ENCODE results near the gene TIMP2. TPM values are rescaled to one million over a fixed set of nuclear protein-coding genes. Genes with fewer than 3 reads are reported as not detected.
A peak's percentile ranks its signal among the peaks of the same experiment; 100 is the strongest.

Gene TIMP2
- total and polyA plus RNA-seq, 2 of the 13 experiments (the other 11 are each of a cell fraction or from before 2014, with no cell fraction given), result 3.8 to 8.5 TPM

DNA sequence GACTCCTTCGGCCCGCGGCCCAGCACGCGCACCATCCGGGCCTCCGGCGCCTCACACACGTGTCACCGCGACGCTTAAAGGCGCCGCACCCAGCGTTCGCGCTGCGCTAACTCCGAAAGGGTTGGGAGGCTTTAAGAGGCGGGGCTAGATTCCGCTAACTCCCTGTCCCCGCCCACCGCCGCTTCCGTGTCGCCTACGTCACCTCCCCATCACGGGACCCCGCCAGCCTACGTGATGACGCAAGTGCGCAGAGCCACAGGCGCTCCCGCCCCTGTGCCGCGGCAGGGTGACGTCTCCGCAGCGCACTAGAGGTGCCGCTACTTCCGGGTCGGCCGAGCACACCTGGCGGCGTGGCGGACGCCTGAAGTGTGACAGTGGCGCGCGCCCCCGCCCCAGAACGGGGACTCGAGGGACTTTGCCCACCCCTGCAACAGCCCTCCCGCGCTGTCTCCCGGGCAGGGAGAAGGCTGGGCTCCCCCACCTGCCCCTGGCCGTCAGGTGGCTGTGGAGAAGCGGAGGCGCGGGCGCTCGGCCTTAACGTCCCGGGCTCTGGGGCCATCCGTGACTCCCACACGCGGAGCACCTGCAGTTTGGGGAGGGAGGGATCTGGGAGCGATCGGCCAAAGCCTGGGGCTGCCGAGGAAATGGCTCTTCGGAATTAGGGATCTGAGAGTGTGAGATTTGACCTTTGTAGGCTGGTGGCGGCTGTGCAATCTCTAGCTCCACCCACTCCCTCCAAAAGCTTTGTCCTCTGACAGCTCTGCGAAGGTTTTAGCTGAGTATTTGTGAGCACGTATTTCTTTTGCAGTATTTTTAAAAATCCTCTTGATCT, 84.2 kb downstream of the TIMP2 start, which contains the start of gene USP36 (continued):
- TF ChIP-seq, protein P1, sequence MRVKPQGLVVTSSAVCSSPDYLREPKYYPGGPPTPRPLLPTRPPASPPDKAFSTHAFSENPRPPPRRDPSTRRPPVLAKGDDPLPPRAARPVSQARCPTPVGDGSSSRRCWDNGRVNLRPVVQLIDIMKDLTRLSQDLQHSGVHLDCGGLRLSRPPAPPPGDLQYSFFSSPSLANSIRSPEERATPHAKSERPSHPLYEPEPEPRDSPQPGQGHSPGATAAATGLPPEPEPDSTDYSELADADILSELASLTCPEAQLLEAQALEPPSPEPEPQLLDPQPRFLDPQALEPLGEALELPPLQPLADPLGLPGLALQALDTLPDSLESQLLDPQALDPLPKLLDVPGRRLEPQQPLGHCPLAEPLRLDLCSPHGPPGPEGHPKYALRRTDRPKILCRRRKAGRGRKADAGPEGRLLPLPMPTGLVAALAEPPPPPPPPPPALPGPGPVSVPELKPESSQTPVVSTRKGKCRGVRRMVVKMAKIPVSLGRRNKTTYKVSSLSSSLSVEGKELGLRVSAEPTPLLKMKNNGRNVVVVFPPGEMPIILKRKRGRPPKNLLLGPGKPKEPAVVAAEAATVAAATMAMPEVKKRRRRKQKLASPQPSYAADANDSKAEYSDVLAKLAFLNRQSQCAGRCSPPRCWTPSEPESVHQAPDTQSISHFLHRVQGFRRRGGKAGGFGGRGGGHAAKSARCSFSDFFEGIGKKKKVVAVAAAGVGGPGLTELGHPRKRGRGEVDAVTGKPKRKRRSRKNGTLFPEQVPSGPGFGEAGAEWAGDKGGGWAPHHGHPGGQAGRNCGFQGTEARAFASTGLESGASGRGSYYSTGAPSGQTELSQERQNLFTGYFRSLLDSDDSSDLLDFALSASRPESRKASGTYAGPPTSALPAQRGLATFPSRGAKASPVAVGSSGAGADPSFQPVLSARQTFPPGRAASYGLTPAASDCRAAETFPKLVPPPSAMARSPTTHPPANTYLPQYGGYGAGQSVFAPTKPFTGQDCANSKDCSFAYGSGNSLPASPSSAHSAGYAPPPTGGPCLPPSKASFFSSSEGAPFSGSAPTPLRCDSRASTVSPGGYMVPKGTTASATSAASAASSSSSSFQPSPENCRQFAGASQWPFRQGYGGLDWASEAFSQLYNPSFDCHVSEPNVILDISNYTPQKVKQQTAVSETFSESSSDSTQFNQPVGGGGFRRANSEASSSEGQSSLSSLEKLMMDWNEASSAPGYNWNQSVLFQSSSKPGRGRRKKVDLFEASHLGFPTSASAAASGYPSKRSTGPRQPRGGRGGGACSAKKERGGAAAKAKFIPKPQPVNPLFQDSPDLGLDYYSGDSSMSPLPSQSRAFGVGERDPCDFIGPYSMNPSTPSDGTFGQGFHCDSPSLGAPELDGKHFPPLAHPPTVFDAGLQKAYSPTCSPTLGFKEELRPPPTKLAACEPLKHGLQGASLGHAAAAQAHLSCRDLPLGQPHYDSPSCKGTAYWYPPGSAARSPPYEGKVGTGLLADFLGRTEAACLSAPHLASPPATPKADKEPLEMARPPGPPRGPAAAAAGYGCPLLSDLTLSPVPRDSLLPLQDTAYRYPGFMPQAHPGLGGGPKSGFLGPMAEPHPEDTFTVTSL (CRISPR knock-in tag; IDR thresholded peaks at IDR 0.05; ENCODE audit: borderline replicate concordance), result peak; percentile 73; the same call in 1 of the 2 replicates
- TF ChIP-seq ZSCAN20 (CRISPR knock-in tag; IDR thresholded peaks at IDR 0.05; ENCODE audit: borderline replicate concordance), result no peak; the same call in 1 of the 2 replicates
- no peak for TF ChIP-seq ZNF570 (CRISPR knock-in tag; IDR thresholded peaks at IDR 0.05; ENCODE audit: borderline replicate concordance)
- TF ChIP-seq, protein P2, sequence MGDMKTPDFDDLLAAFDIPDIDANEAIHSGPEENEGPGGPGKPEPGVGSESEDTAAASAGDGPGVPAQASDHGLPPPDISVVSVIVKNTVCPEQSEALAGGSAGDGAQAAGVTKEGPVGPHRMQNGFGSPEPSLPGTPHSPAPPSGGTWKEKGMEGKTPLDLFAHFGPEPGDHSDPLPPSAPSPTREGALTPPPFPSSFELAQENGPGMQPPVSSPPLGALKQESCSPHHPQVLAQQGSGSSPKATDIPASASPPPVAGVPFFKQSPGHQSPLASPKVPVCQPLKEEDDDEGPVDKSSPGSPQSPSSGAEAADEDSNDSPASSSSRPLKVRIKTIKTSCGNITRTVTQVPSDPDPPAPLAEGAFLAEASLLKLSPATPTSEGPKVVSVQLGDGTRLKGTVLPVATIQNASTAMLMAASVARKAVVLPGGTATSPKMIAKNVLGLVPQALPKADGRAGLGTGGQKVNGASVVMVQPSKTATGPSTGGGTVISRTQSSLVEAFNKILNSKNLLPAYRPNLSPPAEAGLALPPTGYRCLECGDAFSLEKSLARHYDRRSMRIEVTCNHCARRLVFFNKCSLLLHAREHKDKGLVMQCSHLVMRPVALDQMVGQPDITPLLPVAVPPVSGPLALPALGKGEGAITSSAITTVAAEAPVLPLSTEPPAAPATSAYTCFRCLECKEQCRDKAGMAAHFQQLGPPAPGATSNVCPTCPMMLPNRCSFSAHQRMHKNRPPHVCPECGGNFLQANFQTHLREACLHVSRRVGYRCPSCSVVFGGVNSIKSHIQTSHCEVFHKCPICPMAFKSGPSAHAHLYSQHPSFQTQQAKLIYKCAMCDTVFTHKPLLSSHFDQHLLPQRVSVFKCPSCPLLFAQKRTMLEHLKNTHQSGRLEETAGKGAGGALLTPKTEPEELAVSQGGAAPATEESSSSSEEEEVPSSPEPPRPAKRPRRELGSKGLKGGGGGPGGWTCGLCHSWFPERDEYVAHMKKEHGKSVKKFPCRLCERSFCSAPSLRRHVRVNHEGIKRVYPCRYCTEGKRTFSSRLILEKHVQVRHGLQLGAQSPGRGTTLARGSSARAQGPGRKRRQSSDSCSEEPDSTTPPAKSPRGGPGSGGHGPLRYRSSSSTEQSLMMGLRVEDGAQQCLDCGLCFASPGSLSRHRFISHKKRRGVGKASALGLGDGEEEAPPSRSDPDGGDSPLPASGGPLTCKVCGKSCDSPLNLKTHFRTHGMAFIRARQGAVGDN (CRISPR knock-in tag; IDR thresholded peaks at IDR 0.05), result peak; percentile 96
- TF ChIP-seq ISX (CRISPR knock-in tag; conservative IDR thresholded peaks at IDR 0.05), result no peak
- TF ChIP-seq REPIN1 (CRISPR knock-in tag; IDR thresholded peaks at IDR 0.05; ENCODE audit: borderline replicate concordance, low read depth), result peak; percentile 99
- TF ChIP-seq FOXP1 (IDR thresholded peaks at IDR 0.05), result no peak
- no peak for TF ChIP-seq FOXP1 (CRISPR knock-in tag; IDR thresholded peaks at IDR 0.05)
- peak; percentile 96; the same call in 1 of the 2 replicates for TF ChIP-seq ZNF792 (CRISPR knock-in tag; IDR thresholded peaks at IDR 0.05)
- TF ChIP-seq, protein P3, sequence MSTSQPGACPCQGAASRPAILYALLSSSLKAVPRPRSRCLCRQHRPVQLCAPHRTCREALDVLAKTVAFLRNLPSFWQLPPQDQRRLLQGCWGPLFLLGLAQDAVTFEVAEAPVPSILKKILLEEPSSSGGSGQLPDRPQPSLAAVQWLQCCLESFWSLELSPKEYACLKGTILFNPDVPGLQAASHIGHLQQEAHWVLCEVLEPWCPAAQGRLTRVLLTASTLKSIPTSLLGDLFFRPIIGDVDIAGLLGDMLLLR (CRISPR knock-in tag; IDR thresholded peaks at IDR 0.05), result peak; percentile 87
- TF ChIP-seq, protein P4, sequence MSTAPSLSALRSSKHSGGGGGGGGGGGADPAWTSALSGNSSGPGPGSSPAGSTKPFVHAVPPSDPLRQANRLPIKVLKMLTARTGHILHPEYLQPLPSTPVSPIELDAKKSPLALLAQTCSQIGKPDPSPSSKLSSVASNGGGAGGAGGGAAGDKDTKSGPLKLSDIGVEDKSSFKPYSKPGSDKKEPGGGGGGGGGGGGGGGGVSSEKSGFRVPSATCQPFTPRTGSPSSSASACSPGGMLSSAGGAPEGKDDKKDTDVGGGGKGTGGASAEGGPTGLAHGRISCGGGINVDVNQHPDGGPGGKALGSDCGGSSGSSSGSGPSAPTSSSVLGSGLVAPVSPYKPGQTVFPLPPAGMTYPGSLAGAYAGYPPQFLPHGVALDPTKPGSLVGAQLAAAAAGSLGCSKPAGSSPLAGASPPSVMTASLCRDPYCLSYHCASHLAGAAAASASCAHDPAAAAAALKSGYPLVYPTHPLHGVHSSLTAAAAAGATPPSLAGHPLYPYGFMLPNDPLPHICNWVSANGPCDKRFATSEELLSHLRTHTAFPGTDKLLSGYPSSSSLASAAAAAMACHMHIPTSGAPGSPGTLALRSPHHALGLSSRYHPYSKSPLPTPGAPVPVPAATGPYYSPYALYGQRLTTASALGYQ (CRISPR knock-in tag; IDR thresholded peaks at IDR 0.05), result peak; percentile 94
- TF ChIP-seq ZEB1 (IDR thresholded peaks at IDR 0.05; ENCODE audit: insufficient replicate concordance, low read depth), result peak; percentile 97
- peak; percentile 97; the same call in 1 of the 2 replicates for TF ChIP-seq FOXC1 (CRISPR knock-in tag; IDR thresholded peaks at IDR 0.05; ENCODE audit: borderline replicate concordance)
- TF ChIP-seq, protein P5, sequence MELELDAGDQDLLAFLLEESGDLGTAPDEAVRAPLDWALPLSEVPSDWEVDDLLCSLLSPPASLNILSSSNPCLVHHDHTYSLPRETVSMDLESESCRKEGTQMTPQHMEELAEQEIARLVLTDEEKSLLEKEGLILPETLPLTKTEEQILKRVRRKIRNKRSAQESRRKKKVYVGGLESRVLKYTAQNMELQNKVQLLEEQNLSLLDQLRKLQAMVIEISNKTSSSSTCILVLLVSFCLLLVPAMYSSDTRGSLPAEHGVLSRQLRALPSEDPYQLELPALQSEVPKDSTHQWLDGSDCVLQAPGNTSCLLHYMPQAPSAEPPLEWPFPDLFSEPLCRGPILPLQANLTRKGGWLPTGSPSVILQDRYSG (CRISPR knock-in tag; IDR thresholded peaks at IDR 0.05), result peak; percentile 61; the same call in 1 of the 2 replicates
- TF ChIP-seq RARA (CRISPR knock-in tag; IDR thresholded peaks at IDR 0.05), result peak; percentile 58; the same call in 1 of the 2 replicates
